ENCODE data around the gene MCL1. TPM values are rescaled to one million over a fixed set of nuclear protein-coding genes. Genes with fewer than 3 reads are reported as not detected.

The MCL1 gene
- total and polyA plus RNA-seq, 2 of the 13 experiments (the other 11 are each of a cell fraction or from before 2014, with no cell fraction given) = 69.5 to 125 TPM

- TF ChIP-seq PHB2 (IDR thresholded peaks at IDR 0.05; ENCODE audit: partially characterized antibody) (no peak), EZH2 (conservative IDR thresholded peaks at IDR 0.05; ENCODE audit: low read depth, low read length) (no peak), ZNF839 (CRISPR knock-in tag; IDR thresholded peaks at IDR 0.05; ENCODE audit: borderline replicate concordance) (no peak), ZNF432 (CRISPR knock-in tag; IDR thresholded peaks at IDR 0.05; ENCODE audit: borderline replicate concordance) (no peak), HMG20A (CRISPR knock-in tag; IDR thresholded peaks at IDR 0.05; ENCODE audit: borderline replicate concordance) (no peak), ELF1 (CRISPR knock-in tag; IDR thresholded peaks at IDR 0.05) (no peak), KLF6 (CRISPR knock-in tag; IDR thresholded peaks at IDR 0.05) (no peak), NFE2L2 (IDR thresholded peaks at IDR 0.05; ENCODE audit: low read length) (no peak), NFRKB (IDR thresholded peaks at IDR 0.05) (no peak), JUNB (CRISPR knock-in tag; IDR thresholded peaks at IDR 0.05; ENCODE audit: borderline replicate concordance) (no peak), ZNF441 (CRISPR knock-in tag; IDR thresholded peaks at IDR 0.05; ENCODE audit: borderline replicate concordance) (no peak)
- TF ChIP-seq, protein P1, sequence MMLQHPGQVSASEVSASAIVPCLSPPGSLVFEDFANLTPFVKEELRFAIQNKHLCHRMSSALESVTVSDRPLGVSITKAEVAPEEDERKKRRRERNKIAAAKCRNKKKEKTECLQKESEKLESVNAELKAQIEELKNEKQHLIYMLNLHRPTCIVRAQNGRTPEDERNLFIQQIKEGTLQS (CRISPR knock-in tag; IDR thresholded peaks at IDR 0.05) = no peak
- TF ChIP-seq, protein P2, sequence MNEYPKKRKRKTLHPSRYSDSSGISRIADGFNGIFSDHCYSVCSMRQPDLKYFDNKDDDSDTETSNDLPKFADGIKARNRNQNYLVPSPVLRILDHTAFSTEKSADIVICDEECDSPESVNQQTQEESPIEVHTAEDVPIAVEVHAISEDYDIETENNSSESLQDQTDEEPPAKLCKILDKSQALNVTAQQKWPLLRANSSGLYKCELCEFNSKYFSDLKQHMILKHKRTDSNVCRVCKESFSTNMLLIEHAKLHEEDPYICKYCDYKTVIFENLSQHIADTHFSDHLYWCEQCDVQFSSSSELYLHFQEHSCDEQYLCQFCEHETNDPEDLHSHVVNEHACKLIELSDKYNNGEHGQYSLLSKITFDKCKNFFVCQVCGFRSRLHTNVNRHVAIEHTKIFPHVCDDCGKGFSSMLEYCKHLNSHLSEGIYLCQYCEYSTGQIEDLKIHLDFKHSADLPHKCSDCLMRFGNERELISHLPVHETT (CRISPR knock-in tag; conservative IDR thresholded peaks at IDR 0.05) = no peak
These were observed 2.4 kb downstream of the MCL1 start (continued) for GRCh38 chr1:150576794-150577556.
